NCI-H2029 treated with DMSO at 0.1 percent for 48 hours (cell line): Measurements from ENCODE around the gene PLEKHG4B.
"Not testable (repeated sequence)": the region's sequence is repeated elsewhere in the genome, so short reads cannot be mapped to it uniquely, and the experiment has no call there.

Experiments used
- DNase-seq: peaks from one replicate; lab custom pipeline; 2025; lab: John Stamatoyannopoulos, UW

PLEKHG4B gene

GRCh38 chr5:157801-158200 is 65.8 kb downstream of the PLEKHG4B start:
- DNase-seq: no peak

DNA sequence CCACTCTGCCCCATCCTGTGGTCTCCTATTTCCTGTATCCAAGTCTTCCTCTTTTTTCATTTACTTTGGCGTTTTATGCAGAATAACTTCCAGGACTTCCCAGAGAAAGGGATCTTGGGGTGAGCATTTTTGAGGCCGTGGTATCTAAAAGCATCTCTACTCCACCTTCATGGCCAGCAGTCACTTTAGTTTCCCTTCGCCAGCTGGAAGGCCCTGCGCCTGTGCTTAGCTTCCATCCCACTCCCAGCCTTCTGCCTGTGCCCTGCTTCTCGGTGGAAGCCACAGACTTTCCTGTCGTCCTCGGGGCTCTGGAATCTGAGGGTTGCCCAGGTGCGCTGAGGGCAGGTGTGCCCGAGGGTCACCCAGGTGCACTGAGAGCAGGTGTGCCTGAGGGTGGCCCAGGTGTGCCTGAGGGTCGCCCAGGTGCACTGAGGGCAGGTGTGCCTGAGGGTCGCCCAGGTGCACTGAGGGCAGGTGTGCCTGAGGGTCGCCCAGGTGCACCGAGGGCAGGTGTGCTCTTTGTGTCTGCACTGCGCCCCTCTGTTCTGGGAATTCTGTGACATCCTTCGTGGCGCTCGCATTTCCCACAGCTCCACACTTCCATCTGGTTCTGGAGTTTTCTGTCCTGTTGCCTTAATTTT is 67.0 kb downstream of the PLEKHG4B start:
- no peak for DNase-seq

DNA sequence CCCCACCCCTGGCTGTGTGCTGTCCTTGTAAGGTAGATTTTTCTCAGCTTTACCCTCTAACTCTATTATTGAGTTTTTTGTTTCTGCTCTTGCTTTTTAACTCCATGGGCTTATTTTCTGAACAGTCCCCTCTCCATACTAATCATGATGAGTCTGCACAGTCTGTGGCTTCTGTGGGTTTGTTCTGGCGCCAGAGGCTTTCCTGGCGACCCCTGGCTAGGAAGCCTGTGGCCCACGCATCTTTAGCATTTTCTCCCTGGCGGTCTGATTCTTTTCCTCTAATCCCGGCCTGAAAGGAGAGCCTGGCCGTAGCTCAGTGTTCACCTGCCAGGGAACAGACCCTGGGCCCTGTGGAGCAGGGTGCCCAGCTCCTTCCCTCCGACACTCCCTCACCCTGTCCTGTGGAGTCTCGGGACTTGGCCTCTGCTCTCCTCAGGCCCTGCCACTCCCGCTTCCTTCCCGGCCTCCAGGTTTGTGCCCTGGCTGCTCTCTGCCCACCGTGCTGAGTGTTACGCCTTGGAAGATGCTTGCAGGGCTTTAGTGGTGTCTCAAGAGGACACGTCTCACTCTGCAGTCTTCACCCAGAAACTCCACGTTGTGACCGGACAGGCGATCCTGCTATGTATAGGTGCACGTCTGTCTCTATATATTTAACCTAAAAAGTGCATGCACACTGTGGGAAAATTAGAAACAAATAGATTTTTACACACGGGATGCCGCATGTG is 67.6 kb downstream of the PLEKHG4B start:
- no peak for DNase-seq

GRCh38 chr5:160173-160510 is 68.2 kb downstream of the PLEKHG4B start:
- DNase-seq: no peak

DNA sequence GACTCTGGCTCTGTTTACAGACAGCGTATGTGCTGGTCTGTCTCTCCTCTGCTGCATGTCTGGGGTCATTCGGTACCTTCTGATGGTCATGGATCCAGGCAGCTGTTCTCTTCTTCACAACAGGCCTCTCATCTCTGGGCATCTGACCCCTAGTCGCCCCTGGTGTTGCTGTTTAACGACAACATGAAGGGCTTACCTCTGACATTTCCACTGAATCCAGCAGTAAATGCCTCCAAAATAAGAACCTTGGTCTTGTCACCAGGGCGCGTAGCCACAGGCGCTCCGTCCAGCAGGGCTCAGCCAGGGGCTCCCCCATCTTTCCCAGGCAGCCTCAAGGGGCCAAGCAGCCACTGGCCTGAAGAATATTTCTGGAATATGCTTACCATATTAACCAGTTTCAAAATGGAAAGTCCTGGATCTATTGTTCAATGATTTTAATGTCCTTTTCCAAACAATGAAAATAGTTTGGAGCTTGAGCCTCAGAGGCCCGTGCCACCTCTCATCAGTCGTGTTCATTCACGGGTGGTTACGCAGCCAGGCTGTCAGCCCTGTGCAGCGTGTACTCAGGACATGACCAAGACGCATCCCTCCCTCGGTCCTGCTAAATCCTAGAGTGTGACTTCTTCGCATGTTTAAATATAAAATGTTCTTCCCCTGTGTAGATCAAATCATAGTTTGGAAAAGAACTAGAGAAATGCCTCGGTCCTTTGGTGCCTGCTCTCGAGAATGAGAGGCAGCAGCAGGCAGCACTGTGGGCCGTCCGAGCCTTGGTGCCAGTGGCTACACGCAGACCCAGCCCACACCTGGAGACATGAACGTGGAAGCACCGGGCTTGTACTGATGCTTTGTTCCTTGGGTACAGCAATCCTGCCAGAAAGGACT is 69.2 kb downstream of the PLEKHG4B start:
- DNase-seq: no peak

- no peak for DNase-seq
Observed at GRCh38 chr5:161803-162110, 69.8 kb downstream of the PLEKHG4B start.

DNA sequence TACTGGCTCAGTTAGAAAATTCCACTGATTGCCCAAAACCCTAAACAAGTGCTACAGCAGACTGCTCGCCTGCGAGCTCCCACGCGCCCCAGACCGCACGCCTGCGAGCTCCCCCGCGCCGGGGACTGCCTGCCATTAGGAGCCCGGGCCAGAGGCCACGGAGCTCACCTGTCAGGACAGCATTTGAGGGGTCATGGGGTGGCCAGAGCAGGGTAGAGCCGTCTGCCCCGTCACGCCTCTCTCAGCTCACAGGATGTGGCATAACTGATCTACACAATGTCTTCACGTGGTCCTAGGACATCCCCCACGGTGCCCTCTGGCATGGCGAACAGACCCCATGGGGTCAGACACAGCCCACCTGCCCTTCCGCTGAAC is 70.2 kb downstream of the PLEKHG4B start:
- DNase-seq: no peak

GRCh38 chr5:162565-163337 is 70.8 kb downstream of the PLEKHG4B start:
- no peak for DNase-seq

DNA sequence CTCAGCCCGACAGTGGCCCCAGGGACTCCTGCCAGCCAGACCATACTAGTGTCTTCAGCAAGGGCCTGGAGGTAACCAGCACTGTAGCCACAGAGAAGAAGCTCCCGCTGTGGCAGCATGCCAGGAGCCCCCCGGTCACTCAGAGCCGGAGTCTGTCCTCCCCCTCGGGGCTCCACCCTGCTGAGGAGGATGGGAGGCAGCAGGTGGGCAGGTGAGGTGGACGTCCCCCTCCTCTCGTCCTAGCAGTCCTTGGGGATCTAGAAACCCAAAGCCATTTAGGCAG is 71.3 kb downstream of the PLEKHG4B start:
- no peak for DNase-seq

DNA sequence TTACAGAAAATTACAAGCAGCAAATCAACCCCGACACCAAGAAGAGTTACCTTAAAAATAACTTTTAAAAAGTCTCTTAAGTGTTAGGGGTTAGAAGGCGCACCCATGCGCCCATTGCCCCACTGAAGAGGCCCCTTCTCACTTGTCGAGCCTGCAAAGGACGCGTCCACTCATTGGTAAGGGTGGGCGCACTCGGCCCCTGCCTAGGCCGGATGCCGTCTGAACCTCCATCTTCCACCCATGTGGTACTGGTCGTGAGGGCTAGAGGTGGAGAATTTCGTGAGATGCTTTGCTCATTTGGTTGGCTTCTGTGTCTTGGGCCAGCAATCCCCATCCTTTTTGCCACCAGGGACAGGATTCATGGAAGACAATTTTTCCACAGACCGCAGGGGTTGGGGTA is 71.9 kb downstream of the PLEKHG4B start:
- no peak for DNase-seq

- no peak for DNase-seq
Observed at GRCh38 chr5:164244-164643, 72.3 kb downstream of the PLEKHG4B start.

- DNase-seq: not testable (repeated sequence)
Observed at GRCh38 chr5:164783-165182, 72.8 kb downstream of the PLEKHG4B start.

DNA sequence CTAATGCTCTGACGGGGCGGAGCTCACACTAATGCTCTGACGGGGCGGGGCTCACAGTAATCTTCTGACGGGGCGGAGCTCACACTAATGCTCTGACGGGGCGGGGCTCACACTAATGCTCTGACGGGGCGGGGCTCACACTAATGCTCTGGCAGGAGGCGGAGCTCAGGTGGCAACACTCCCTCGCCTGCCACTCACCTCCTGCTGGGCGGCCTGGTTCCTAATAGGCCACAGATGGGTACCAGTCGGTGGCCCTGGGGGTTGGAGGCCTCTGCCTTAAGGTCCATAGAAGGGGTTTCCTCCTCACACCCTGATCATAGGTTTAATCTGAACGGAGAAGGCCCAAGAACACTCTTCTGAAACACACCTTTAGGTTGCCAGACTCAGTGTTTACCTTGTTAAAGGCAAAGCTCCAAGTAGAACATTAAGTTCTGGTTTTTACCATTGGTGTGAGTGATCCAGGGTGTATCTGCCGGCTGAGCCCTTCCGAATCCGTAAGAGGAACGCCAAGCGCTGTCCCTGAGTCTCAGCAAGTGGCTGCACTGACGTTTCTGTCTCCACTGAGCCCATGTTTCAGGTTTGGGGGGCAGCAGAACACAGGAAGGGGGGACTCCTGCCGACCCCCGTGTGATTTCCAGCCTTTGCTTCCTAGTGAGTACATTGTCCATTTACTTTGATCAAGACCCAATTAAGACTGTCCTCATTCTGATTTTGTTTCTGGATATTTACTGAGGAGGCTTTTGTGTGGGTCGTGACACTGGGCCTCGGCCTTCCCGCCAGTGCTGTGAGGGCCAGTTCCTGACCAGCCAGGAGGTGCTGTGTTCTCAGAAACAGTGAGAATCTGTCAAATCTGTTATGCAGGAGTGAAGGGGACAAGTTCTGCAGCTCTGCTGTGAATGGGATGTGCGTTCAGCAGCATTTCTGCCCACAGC is 74.7 kb downstream of the PLEKHG4B start:
- no peak for DNase-seq

DNA sequence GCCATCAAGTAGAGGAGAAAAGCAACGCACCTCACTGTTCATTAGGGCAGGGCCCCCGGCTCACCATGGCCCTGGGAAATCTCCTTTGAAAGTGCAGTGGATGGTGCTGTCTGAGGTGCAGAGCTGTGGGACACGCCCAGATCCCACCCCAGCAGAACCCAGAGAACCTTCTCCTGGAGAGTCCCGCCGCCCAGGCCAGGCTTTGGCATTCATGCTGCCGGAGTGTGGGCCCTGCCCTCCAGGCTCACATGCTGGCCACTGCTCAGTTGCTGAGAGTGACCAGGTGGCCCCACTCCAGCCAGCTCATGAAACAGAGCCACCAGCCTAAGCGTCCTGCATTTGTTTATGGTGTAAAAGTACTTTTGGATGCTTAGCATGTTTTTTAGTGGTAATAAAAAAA is 75.5 kb downstream of the PLEKHG4B start:
- DNase-seq: no peak

- DNase-seq: no peak
Observed at GRCh38 chr5:167982-168660, 76.2 kb downstream of the PLEKHG4B start.

DNA sequence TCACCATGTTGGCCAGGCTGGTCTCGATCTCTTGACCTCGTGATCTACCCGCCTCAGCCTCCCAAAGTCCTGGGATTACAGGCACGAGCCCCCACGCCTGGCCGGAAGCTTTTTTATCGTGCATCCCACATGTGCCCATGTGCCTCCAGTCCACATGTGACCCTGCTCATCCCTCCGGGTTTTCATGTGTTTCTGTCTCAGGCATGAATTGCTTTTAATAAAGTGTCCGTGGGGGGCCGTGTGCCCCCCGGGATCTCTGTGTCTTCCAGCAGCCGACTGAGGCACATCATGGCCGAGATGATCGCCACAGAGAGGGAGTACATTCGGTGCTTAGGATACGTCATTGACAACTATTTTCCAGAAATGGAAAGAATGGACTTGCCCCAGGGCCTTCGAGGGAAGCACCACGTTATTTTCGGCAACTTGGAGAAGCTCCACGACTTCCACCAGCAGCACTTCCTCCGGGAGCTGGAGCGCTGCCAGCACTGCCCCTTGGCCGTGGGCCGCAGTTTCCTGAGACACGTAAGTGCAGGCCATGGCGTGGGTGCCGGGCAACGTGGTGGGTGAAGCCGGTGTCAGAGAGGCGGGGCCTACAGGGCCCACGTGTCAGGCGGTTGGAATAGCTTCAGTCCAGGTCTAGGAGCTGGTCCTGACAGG is 77.2 kb downstream of the PLEKHG4B start:
- no peak for DNase-seq

DNA sequence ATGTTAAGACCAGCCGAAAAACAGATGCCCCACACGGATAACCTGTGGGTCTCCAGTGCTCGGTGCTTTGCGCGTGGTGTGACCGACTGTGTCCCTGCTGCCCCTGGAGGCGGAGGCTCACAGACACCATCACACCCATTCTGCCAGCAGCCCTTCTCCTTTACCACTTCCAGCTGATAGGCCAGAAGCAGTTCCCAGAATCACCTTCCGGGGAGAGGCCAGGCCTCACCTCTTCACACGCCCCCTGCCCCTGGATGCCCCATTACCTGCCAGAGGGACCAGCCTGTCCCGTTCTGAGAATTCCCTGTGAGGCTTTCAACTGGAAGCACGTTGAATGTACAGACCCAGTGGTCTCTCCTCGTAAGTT is 77.7 kb downstream of the PLEKHG4B start:
- DNase-seq: no peak

DNA sequence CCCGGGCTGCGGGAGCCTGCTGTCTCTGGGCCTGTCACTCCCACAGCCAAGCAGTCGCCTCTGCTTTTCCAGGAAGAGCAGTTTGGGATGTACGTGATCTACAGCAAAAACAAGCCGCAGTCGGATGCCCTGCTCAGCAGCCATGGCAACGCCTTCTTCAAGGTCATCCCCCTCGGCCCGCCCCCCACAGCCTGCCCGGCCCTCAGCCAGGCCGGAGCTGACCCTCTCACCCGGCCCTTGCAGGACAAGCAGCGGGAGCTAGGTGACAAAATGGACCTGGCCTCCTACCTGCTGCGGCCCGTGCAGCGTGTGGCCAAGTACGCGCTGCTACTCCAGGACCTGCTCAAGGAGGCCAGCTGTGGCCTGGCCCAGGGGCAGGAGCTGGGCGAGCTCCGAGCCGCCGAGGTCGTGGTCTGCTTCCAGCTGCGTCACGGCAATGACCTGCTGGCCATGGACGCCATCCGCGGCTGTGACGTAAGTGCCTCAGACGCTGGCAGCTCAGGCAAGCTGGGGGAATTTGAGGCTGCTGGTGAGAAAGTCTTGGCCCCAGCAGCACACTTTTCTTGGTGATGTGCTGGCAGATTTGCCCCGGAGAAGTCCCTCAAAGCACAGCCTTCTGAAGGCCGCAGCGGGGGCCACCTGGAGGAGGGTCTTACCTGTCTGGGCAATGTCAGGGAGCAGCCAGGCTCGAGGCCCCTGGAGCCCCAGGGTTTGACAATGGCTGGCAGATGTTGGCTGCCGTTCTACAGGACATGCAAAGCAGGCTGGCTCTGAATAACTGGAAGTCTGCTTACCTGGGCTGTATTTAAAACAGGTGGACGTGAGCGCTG is 79.2 kb downstream of the PLEKHG4B start:
- DNase-seq: no peak

- no peak for DNase-seq
Observed at GRCh38 chr5:171801-172331, 79.9 kb downstream of the PLEKHG4B start.
